Stimulated activated CD8-positive, alpha-beta memory T cell treated with anti-CD3 and anti-CD28 coated beads, Interleukin-2, amount 100 ng/mL, for 1 hour (primary cell): ENCODE measurements around the gene FIBP.

Source experiments
- DNase-seq, 2 donors: peaks; one replicate each; pipeline ENCODE4 v3.0.0-alpha.2; 2020; ENCODE audit warnings: low read depth in 2 of 2

Gene FIBP

GRCh38 chr11:65888163-65888814 is at the start of gene FIBP:
Gene FIBP, minus strand, starts transcription at chr11:65888471. Its CDS starts 53 bp downstream, at chr11:65888418.
- peak; percentile 89 to 93 for DNase-seq

GRCh38 chr11:65937766-65938165 is 49.5 kb upstream of the FIBP start:
- DNase-seq, result no peak

DNA sequence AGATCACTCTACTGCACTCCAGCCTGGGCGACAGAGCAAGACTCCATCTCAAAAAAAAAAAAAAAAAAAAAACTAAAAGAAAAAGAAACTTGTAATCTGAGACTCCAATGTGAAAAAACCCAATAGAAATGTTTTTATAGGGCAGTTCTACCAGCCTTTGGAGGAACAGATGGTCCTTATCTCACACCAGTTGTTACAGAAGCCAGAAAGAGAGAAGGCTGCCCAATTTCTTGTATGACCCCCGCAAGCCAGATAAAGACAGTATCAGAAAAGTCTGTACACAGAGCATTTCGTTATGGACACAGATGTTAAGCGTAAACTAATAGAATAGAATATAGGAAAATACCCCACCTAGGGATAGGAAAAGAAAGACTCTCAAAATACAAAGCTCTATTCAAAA is 45.7 kb upstream of the FIBP start:
- no peak for DNase-seq

DNA sequence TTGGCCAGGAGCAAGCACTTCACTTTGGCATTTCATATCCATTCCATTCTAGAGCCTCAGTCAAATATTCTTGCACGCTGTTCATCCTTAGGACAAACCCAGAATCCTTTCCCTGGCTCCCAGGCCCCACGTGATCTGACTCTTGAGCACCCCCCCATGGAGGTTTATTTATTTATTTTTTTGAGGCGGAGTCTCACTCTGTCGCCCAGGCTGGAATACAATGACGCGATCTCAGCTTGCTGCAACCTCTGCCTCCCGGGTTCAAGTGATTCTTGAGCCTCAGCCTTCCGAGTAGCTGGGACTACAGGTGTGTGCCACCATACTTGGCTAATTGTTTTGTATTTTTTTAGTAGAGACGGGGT is 44.3 kb upstream of the FIBP start:
- DNase-seq, result no peak

- DNase-seq, result no peak
Measured at GRCh38 chr11:65931773-65932557, 43.7 kb upstream of the FIBP start.

- DNase-seq, result no peak
Measured at GRCh38 chr11:65928667-65929066, 40.4 kb upstream of the FIBP start.

- peak; percentile 52 to 61 for DNase-seq
Measured at GRCh38 chr11:65927904-65928397, 39.7 kb upstream of the FIBP start.

DNA sequence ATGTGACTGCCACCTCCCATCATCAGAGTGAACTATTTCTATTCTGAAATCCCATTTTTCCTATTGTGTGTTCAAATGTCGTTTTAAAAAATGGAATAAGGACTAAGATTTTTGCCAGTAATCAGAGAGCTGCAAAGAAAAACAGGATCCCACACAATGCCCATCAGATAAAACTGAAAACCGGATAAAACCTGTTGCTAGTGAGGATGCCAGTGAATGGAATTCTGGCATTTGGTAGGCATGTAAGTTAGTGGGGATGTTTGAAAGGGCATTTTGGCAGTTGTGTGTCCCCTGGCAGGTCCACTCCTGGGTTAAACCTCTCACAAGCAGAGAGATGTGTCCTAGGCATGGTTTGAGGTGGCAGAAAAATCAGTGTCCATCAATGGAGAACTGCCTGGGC is 37.1 kb upstream of the FIBP start:
- no peak for DNase-seq

DNA sequence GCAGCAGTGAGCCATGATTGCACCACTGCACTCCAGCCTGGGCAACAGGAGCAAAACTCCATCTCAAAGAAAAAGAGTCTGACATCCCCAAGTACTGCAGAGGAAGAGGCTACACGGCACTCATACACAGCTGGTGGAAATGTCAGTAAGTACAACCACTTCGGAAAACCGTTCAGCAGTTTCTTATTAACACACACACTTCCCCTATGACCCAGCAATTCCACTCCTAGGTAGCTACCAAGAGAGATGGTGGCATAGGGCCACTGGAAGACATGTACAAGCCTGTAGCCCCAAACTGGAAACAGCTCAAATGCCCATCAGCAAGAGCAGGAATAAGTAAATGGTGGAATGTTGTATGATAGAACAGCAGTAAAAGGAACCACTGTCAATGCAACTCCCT is 34.3 kb upstream of the FIBP start:
- no peak for DNase-seq

DNA sequence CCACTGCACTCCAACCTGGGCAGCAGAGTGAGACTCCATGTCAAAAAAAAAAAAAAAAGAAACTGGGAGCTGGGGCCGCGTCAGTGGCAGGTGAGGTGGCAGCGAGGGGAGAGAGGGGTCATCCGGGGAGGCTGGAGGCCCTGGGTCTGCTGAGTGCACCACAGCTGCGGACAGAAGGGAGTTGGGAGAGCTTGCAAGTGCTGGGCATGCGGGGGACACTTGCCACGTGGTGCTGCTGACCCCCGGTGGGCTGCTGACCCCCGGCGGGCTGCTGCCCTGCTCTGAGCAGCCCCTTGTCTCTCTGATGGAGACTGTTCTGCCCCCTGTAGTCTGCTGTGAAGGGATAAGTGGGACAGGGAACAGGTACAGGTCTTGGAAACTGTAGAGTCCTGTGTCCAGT is 33.6 kb upstream of the FIBP start:
- DNase-seq, result no peak

DNA sequence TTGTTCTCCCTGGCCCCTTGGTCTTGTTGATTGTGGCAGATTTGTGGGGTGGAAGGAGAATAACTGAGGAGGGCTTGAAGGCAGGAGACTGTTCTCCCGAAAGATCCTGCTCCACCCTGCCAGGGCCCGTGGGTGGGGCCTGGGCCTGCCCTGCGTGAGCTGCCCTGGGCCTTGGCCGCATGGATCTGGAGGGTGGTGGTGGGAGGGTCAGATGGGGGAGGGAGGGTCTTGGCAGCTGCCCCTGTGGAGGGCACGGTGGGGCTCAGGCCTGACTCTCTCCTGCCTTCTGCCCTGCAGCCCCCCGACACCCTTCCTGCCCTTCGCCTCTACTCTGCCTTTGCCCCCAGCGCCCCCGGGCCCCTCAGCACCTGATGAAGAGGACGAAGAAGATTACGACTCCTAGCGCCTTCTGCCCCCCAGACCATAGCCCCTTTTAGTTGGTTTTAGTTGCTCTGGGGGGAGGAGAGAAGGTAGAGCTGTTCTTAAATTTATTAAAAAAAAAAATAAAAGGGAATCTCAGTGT is 32.8 kb upstream of the FIBP start:
- DNase-seq, result no peak

DNA sequence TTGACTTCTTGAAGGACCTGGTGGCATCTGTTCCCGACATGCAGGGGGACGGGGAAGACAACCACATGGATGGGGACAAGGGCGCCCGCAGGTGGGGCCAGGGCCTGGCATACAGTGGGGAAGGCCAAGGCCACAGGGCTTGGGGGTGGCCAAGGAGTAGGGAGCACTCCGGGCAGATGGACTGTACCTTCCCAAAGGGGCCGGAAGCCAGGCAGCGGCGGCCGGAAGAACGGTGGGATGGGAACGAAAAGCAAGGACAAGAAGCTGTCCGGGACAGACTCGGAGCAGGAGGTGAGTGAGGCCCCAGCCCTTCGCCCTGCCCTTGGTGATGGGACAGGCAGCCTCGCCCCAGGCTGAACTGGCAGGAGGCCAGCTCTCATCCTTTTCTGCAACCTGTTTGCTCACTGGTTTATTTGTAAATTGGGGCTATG is 32.1 kb upstream of the FIBP start:
- DNase-seq, result no peak

GRCh38 chr11:65919573-65920371 is 31.5 kb upstream of the FIBP start:
- DNase-seq, result peak; percentile 20 to 36

DNA sequence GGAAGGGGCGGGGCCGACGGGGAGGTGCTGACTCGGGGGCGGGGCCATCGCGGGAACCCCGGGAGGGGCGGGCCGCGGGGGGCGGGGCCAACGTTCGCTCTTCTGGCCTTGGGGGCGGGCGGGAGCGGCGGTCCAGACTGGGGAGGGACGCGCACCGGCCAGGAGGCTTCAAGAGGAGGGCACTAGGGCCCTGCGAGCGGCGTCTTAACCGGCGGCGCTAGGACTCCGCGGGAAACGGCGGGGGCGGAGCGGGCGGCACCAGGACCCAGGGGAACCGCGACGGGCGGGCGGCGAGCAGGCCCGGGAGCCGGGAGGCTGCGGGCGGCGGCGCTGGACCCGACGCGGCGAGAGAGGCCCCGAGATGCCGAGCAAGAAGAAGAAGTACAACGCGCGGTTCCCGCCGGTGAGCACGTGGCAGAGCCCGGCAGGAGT is 30.9 kb upstream of the FIBP start, which contains the start of gene DRAP1:
Gene DRAP1 (plus strand): TSS at position 286 of the 432 bp plus-strand sequence. CDS start 76 bp downstream, at position 362.
- peak; percentile 99 to 100 for DNase-seq

DNA sequence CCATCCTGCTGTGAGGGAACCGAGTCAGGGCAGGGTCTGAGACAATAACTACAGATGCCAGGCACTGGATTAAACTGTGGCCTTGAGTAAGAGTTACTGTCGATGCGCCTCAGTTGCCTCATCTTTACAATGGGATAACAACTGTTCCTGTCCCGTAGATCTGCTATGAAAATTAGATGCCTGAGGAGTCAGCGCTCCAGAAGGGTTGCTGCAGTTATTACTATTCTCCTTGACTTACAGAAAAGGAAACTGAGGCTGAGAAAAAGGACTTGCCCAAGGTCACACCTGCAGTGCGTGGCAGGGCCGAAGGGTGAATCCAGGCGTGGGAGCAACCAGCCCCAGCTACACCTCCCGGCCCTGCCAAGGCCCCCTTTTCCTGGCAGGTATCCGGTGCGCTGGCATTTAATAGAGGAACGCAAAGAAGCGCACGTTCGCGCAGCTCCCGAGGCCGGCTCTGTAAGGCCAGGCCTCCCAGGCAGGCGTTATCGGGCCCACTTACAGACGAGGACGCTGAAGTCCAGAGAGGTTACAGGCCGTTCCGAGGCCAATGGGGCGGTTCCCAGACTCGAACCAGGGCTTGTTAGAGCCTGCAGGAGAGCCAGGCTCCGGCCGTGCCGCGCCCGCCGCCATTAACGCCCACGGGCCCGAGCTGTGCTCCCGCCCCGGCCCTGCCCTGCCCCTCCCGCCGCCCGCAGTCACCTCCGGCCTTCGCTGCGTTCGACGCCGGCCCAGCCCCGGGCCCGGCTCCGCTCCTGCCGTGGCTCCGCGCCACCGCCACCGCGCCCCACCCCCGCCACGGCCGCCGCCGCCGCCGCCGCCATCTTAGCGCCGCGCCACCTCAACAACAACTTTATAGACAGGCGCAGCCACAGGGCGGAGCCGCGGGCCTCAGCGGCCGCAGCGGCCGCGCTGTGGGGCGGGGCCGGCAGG is 30.2 kb upstream of the FIBP start, which contains the start of gene C11orf68:
Gene C11orf68 (minus strand): TSS at position 852 of the 930 bp plus-strand sequence. CDS start 31 bp downstream, at position 821.
- DNase-seq, result no peak

DNA sequence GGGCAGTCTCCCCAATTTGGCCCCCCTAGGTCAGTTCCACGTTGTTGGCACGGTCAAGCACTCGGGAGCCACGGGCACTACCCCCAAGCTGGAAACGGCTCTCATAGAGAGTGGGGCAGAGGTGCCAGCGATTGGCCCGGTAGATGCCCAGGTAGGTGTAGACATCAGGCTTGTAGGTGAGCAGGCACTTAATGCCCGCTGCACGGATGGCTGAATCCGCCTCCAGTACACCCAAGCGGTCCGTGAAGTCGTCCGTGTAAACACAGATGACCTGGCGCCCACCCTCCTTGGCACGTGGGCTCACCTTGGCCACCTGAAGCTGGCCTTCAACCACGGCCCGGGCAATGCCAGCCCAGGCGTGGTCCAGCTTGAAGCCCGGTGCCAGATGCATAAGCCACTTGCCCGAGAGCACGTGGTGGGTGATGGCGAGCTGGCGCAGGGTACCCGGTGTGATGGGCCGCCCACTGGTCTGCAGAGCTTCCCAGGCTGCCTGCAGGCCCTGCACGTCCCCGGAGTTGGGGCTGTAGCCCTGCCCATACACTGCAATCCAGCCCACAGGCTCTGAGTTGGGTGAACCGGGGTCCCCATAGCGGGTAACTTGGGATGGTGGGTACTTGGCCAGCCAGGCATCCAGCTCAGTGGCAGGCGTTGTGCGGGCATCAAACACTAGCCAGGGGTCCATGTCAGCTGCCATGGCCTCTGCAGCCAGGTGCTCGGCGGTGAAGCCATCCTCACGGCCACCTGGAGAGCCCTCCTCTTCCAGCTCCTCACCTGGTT is 29.4 kb upstream of the FIBP start:
- DNase-seq, result no peak

GRCh38 chr11:65917077-65917433 is 28.8 kb upstream of the FIBP start:
- no peak for DNase-seq

GRCh38 chr11:65916391-65916790 is 28.1 kb upstream of the FIBP start:
- DNase-seq, result no peak

- DNase-seq, result no peak
Measured at GRCh38 chr11:65915821-65916251, 27.6 kb upstream of the FIBP start.
